CD4-positive, alpha-beta T cell treated with Interleukin-15 for 1 hour (primary cell): Measurements from ENCODE around the gene RANBP17.
"Not testable (repeated sequence)": the region's sequence is repeated elsewhere in the genome, so short reads cannot be mapped to it uniquely, and the experiment has no call there.

ENCODE experiments used
- DNase-seq: peaks from one replicate; pipeline ENCODE4 v3.0.0-alpha.2; 2020

The RANBP17 gene

DNA sequence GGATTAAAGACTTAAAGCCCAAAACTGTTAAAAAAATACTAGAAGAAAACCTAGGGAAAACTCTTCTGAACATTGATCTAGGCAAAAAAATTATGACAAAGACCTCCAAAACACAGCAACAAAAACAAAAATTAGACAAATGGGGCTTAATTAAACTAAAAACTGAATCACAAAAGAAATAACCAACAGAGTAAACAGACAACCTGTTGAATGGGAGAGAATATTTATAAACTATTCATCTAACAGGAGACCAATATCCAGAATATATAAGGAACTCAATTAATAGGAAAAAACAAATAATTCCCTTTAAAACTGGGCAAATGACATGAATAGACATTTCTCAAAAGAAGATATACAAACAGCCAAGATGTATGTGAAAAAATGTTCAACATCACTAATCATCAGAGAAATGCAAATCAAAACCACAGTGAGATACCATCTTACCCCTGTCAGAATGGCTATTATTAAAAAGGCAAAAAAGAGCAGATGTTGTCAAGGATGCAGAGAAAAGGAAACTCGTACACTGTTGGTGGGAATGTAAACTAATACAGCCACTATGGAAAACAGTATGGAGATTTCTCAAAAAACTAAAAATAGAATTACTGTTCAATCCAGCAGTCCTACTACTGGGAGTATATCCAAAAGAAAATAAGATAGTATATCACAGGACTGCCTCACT is 397.1 kb downstream of the RANBP17 start:
- no peak for DNase-seq

DNA sequence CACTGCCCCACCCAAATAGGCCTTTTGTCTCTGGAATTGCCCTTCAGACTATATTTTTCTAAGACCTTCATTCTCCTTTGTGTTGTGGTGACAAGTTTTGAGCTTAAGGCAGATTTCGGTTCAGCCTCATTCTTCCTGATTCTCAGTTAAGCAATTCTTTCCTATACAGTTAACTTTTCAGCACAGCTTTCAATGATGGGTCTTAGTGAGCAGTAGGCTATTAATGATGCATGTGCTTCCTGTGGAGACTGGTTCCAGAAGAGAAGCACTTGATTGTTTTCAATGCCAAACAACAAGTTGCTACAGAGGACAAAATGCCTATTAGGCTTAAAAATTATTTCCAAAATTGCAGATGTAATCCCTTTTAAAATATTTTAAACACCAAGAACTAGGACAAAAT is 399.5 kb downstream of the RANBP17 start:
- no peak for DNase-seq

DNA sequence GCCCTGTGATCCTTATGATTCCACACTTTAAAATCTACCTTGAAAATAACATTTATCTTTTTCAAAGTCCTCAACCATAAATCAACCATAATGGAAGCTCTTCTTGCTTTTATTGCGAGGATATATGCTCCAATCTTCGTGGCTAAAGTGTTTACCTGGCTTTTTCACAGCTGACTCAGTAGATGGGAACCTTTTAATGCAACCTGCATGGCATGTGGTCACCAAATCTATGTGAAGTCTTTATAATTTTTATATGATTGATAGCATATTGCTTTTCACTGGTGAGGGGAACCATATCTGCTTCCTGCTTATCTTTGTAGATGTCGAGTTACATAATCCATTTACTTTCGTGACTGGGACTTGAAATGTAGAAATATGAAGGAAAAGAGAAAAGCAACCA is 400.1 kb downstream of the RANBP17 start:
- DNase-seq = no peak

DNA sequence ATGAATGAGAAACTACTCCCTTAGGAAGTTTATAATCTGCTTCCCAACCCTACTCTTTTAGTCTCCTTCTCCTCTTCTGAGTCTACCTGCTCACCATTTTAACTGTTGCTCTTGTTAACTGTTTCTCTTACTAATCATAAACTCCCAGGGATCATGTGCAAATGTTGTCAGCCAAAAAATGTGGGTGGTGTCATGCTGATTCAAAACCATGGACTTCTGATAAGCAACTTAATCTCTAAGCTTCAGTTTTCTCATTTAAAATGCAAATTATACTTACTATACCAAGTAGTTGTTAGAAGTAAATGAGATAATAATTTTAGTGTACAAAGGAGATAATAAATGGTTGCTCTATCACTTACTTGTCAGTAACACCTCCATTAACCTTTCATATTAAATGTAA is 401.4 kb downstream of the RANBP17 start:
- DNase-seq = no peak

DNA sequence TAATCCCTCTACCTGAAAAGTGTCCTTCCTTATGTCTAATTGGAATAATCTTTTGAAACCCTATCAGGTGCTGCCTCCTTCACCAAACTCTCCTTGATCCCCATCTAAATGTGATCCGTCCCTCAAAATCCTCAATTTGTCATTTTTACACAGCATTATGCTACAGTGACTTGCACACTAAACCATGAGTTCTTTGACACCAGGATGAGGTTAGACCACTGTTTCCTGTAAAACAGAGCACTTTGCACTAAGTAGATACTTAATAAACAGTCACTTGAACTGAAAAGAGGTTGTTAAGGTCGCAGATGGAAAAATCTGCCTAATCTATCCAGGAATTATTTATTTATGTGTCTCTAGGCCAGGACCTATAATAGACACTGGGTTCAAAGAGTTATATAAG is 403.0 kb downstream of the RANBP17 start:
- DNase-seq = no peak

DNA sequence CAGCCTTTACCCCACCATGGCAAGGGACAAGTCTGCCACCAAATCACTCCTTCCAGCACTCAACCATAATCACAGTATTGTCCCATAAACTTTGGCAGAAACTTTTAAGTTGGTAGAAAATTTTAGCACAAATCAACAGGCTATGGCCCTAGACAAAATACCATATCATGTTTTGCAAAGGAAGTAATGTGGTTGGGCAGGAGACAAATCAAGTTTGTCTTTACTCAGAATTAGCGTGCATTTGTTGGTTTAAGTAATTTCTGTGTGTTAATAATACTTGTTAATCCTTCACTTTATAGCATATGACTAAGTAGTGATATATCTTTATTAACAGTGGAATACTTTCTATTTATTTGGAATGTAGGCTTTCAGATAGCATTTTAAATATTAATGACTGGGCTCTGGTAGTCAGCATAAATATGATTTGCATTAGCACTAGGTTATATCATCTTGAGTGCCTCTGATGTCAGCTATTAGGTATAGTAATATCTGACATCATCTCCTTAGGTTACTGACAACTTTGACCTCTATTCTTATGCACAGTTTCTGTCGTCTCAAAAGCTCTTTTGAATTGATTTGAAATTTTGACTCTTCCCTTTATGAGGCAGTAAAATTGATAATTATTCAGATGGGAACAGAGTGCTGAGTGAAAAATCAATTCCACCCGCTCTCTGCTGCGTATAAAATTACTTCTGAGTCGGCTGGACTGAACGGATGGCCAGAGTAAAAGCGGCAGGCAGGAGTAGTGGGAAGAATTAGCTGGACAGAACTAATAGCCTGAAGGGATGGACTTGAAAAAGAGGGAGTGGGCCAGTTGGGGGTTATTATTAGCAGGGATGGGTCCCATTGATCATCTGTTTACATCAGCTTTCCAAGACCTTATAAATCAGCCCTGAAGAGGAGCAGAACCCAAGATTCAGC is 407.1 kb downstream of the RANBP17 start:
- no peak for DNase-seq

DNA sequence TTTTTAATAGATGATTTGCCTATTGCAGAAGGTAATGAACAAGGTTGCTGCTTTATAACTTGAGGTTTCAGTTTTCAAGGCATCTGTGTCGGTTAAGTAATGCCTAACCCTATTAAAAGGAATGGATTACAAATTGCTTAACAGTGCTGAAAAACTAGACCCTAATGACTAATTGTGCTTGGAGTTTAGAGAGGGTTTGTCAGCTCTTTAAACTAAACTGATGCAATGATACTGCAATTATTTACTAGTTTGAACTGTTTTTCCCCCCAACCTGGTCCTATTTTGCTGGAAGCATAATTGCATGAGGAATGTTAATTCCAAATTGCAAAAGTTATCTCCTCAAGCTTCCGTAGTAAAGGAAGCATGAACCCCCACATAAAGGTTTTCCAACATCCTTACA is 407.9 kb downstream of the RANBP17 start:
- DNase-seq = no peak

DNA sequence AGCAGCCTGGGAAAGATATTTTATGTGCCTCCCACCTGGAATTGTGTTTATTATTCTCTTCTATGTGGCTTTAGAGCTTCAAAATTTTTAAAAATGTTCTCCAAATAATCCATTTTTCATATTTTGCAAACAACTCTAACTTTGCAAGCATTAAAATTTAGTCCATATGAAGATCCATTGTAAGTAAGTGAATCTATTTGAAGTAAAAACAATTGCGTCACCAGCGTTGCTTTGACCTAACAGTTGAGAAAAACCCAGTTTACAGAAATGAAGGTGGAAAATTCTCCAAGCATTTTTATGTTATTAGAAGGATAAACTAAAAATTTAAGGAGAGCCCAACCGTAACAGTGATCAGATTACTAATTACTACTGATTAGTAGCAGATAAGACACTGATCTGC is 408.3 kb downstream of the RANBP17 start:
- no peak for DNase-seq

DNA sequence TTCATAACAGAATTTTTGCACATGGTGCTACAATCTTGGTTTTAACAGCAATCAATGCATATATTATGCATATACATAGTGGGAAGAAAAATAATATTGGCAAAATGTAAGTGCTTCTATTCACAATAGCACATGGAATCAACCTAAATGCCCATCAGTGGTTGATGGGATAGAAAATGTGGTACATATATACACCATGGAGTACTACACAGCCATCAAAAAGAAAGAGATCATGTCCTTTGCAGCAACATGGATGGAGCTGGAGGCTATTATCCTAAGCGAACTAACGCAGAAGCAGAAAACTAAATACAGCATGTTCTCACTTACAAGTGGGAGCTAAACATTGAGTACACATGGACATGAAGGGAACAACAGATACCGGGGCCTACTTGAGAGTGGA is 410.0 kb downstream of the RANBP17 start:
- DNase-seq = no peak

DNA sequence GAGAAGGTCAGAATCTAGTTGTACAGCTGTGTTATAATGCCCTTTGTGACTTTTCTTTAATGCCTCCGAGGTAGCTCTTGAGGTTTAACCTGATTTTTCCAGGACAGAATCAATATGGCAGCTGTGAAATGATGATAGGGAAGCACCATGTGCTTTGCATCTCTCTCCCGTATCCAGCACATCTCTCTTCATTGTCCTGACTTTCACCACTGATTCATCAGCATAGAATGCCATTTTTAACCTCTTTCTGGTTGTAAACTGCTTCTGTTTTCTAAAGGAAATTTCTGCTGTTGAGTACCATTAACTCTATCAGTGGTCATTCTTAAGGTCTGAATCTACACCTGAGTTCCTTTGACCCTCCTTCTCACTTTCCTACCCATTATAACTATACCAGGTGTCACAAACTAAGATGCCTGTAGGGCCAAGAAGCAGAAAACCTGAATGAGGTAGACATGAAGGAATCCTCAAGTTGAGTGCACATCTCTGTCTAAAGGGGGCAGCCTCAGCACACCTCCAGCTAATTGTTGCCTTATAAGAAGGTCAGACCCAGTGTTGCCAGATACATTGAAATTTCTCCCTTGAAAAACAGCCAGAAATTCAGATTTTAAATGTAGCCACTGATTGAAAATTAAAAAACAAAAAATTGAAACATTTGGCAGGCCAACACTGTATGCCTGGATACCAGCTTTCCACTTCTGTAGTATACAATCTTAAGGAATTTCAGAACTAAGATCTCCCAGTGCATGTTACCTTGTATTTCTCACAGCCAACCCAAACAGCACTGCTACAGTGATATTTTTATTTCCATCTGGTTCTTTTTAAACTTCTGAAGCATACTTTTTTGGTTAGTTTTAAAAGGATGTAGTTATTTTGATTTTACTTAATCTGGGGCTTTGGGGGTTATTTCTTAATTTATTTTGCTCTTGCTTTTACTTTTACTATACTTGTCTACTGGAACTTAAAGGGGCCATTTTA is 411.5 kb downstream of the RANBP17 start:
- DNase-seq = no peak

DNA sequence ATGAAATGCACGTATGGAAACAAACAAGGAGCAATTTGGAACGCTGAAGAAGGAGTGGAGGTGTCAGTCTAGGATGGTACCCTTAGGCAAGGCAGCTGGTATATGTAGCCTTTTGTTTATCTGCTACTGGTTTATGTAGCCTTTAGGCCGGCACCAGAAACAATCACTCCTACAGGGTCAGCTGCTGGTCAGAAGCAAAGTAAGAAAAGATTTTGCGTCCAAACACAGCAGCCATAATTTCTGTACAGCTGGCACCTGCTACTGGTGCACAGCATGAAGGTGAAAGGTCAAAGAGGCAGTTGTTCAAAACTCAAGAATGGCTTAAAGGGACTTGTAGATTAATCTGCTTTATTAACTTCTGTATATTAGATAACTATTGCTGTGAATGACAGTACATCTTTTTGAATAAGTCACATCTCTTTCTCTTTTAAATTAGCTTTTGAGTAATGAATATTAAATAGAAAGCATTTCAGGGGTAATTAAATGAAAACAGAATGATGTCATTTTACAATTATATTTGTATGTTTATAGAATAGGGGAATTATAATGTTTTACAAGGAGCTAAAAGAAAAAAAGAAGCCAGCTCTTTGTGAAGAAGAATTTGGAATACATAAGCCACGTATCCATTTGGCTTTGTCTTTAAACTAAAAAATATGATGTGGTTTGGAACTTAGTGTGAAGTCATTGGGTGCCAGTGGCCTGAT is 414.2 kb downstream of the RANBP17 start:
- no peak for DNase-seq

DNA sequence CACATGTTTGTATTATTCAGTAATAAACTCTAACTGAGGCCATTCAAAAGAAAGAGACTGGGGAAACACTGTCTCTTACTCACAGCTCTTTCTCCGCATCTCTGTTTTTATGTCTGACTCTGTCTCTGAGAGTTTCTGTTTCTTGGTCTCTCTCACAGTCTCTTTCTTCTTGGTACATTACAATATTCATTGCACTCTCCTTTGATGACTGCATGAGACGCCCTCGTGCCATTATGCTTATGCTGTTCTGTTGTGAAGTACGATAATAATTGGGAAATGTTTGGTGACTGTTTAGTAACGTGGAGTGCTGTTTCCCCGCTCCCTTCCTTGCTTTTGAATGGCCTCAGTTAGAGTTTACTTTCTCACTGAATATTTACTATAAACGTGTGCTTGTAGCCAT is 421.9 kb downstream of the RANBP17 start:
- no peak for DNase-seq

DNA sequence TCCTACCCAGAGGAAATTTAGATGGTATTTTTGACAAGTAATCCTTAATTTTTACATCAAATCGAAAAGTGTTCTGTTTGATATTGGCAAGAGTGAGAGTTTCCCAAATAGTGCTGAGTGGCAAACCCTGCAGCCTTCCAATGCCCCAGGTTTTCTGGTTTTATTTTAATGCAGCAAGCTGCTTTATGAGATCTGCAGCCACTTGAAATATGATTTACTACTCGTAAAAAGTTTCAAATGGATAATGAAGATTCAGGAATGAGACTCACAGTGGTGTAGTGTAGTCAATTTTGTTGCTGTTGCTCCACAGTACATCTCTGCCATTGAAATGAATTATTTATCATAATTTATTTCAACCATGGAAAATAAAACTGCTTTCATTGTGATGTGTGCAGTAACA is 423.6 kb downstream of the RANBP17 start:
- DNase-seq = no peak

DNA sequence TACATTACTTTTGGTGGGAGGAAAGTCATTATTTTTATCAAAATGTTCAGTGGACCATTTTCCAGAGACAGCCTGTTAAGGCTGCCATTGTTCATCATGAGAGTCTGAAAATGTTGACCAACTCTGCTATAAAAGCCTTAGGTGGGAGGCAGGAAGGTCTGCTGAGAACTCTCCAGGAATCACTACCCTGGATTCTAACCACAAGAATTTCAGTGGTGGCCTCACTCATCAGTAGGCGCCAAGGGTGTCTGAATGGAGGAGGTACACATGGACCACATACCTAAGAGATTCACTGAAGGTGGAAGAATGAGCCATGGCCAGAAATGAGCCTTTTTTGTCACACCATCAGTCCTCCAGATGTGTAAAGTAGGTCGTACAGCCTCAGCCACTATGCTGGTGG is 426.2 kb downstream of the RANBP17 start:
- no peak for DNase-seq

DNA sequence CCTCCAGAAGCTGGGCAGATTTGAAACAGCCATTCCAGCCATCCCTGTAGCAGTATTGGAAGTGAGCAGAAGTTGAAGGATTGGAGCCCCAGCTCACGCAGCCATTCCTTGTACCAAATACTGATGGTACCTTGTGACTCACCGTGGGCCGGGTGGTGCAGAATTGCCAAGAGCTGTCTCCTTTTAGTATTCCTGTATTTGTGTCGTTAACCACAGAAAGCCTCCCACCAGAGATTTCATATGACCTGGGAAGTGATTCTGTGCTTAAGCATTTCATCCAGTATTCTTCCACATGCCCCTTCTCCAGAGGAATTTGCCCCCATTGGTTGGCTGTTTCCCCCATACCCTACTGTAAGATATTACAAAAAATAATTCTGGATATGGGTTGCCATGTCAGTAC is 429.6 kb downstream of the RANBP17 start:
- no peak for DNase-seq

DNA sequence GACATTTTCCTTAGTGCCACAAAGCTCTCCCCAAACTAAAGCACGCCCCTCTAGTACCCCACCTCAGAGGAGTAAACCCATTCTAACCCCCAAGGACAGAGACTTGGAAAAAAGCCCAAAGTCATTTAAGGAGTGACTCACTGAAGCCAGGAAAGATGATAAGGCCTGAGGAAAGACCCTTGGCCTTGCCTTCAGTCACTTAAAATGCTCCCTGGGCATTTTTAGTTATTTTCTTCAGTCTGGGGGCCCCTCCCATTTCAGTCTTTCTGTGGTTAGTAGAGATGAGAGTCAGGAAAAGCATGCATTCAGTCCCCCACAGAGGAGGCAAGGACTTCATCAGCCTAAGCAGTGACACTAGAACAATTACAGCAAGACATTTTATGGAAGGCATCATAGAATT is 433.5 kb downstream of the RANBP17 start:
- DNase-seq = no peak

DNA sequence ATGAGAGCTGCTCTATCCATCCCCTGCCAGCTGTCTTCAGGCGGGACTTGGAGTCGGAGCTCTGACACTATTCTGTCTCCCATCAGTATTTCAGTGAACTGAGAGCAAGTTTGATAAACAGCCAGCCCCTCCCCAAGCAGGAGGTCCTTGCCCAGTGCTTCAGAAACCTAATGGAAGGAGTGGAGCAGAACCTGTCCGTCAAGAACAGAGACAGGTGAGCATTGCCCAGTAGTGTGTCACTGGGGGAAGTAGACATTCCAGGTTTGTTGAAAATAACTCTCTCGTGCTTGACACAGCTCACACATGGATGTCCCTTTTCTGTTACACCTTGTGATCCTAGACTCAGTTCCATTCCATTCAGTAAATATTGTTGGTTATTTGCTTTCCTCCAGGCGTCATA is 434.0 kb downstream of the RANBP17 start:
- no peak for DNase-seq

DNA sequence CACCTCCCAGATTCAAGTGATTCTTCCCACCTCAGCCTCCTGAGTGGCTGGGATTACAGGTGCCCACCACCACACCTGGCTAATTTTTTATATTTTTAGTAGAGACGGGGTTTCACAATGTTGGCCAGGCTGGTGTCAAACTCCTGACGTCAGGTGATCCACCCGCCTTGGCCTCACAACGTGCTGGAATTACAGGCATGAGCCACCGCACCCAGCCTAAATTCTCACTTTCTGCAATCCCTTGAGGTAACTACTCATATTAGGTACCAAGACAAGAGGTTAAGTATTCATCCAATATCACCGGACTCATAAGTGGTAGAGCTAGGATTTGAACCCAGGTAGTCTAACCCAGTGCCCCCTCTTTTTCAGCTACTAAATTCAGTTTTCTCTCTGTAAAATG is 436.1 kb downstream of the RANBP17 start:
- DNase-seq = not testable (repeated sequence)

DNA sequence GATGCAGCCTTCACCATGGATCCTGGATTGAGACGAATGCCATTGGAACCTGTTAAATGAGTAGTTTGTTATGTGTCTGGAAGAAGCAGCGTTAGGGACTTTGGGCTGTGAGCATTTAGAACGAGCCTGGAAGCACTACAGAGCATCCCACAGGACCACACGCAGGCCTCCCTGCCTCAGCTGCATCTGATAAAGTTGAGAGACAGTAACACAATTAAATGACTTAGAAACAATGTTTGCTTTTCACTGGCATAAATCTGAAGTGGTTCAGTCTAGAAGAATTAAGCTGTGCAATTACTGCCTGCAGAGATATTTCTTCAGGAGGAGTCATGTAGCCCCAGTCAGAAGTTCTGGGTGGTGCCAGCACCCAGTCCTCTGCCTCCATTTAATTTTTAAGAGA is 437.4 kb downstream of the RANBP17 start:
- no peak for DNase-seq

DNA sequence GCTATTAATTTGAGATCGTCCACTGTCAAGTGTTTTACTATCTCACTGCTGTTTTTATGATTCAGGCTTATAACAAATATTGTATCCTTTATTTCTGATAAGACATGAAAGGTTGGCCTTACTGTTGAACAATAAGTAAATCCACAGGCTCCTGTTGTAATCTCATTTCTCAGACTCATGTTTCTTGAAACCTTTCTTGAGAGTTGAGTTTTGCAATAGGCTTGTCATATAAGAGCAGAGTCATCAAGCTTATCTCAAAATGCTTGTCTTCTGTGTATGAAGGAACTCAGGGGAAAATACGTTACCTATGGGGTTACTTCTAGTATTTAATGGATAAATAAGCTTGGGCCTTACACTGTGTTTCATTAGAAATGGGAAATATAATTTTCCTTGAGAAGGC is 438.0 kb downstream of the RANBP17 start:
- no peak for DNase-seq

DNA sequence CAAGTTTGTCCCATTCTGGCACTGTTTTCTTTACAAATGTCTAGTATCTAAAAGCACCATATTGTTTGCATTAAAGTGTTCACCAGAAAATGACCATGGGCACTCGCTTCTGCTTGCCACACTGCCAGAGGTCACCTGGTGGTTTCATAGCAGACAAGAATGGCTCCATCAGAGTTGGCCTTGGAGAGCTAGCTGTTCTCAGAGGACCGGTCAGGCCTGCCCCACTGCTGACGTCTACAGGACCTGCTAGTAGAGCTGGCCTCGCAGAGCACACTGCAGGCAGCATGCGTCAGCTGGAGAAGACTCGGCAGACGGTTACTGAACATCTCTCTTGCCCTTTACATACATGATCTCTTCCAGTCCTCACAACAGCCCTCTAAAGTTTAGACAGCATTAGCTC is 438.5 kb downstream of the RANBP17 start:
- DNase-seq = no peak

DNA sequence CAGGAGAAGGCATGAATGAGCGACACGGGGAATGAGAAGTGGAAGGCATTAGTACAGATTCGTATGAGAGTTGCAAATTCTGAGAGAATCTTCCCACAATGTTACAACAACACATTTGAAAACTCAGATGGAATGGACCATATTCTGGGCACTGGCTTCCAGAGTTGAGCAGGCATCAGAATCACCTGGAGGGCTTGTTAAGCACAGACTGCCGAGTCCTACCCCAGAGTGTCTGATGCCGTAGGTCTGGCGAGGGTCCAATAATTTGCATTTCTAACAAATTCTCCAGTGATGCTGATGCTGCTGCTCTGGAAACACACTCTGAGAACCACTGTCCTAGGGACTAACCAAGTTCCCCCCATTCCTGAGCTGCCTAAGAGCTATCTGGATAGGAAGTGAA is 444.3 kb downstream of the RANBP17 start:
- DNase-seq = no peak
